Activated gamma-delta T cell treated with Interleukin-2 at 50 U/mL for 16 hours (primary cell): ENCODE results near the gene FCHO1.

Source experiments
- DNase-seq: peaks from one replicate; pipeline ENCODE4 v3.0.0-alpha.2; 2020

The FCHO1 gene

DNA sequence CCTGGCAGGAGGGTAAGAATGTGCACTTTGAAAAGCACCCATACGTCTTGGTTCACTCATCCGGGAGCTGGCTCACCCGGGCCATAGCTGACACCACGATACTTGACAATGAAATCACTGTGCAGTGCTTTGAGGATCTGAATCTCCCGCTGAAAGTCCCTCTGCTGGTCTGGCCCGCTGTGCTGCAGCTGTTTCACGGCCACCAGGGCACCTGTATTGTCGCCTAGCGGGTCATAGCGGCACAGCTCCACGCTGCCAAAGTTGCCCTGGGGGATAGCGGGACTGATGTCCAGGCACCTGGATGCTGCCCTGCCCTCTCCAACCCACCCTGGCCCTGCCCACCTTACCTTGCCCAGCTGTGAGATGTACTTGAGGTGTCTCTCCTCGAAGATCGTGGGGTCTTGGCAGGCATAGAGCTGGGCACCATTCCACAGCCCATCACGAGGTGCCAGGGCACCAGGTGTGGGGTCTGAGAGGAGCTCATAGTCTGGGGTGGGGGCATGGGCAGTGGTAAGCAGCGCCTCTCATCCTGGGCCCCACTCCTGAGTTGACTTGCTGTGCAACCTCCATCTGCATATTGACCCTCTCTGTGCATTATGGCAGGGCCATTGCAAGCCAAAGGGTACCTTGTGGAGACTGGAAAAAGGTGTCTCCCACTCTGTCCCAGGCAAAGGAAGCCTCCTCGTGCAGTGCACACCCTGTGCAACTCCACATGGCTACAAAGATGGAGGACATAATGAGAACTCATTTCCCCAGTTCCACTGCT is 81.3 kb downstream of the FCHO1 start:
- no peak for DNase-seq

DNA sequence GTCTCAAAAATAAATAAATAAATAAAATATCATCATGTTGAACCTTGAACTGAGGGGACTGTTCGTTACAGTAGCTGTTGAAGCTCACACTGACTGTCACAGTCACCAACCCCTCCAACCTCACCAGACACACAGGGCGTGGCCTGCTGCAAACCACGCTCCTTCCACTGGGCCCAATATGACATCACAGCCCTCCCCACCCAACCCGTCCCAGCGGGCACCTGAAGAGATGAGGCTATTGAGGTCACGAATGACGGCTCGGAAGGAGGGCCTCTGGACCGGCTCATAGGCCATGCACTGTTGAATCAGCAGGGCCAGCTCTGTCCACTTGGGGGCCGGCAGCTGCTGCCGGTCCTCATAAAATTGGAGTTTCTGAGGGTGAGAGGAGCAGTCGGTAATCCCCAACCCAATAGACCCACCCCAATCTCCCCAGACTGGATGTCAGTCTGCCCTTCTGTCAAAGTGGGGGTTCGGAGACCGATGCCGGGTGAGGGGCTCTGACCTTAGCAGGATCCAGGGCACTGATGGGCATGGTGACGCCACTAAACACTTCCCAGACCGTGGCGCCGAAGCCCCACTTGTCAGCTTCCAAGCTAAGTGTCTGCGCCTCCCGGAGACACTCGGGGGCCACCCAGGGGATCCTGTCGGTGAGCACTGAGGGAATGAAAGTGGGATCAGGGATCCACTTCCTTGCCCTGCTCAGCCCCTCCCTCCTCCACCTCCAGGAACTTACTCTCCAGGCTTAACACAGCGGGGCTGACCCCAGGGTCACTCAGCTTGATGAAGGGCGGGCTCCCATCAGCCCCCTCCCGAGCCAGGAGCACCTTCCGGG is 83.3 kb downstream of the FCHO1 start:
- DNase-seq, result no peak

- no peak for DNase-seq
Observed at GRCh38 chr19:17835182-17836006, 84.1 kb downstream of the FCHO1 start.

- no peak for DNase-seq
Observed at GRCh38 chr19:17836530-17836929, 85.3 kb downstream of the FCHO1 start.

- DNase-seq, result no peak
Observed at GRCh38 chr19:17837972-17838371, 86.7 kb downstream of the FCHO1 start.
